DOHH2 (cell line): ENCODE results near the gene TSC22D3.

Experiments used
- H3F3A ChIP-seq: fragments of 200-600 bp; sonication (generic), shearing (Covaris generic); 2 replicates; pipeline ENCODE4 v1.6.0; 2016; ENCODE audit warnings: antibody characterized with exemption, mild to moderate bottlenecking; ENCODE audit not compliant: control insufficient read depth, insufficient read depth
- H3K27ac ChIP-seq: fragments of 200-600 bp; sonication (generic); 2 replicates; pipeline ENCODE4 v1.5.1; 2014; ENCODE audit warnings: low read depth, mild to moderate bottlenecking, low read length, moderate library complexity
- H3K27me3 ChIP-seq: fragments of 200-600 bp; sonication (generic); 2 replicates; pipeline ENCODE4 v1.6.1; 2014; ENCODE audit warnings: mild to moderate bottlenecking, low read length, mixed read lengths; ENCODE audit not compliant: control insufficient read depth
- H3K36me3 ChIP-seq: fragments of 200-600 bp; sonication (generic); 2 replicates; pipeline ENCODE4 v1.6.1; 2014; ENCODE audit warnings: mild to moderate bottlenecking, low read length, moderate library complexity, mixed read lengths; ENCODE audit not compliant: control insufficient read depth
- H3K4me1 ChIP-seq: fragments of 200-600 bp; sonication (generic); 2 replicates; pipeline ENCODE4 v1.6.1; 2014; ENCODE audit warnings: mild to moderate bottlenecking, low read length, mixed read lengths; ENCODE audit not compliant: control insufficient read depth
- H3K4me2 ChIP-seq: fragments of 200-600 bp; sonication (generic); 2 replicates; pipeline ENCODE4 v1.6.0; 2014; ENCODE audit warnings: mild to moderate bottlenecking, low read length, moderate library complexity
- H3K4me3 ChIP-seq: fragments of 200-600 bp; sonication (generic); 2 replicates; pipeline ENCODE4 v1.5.1; 2014; ENCODE audit warnings: mild to moderate bottlenecking, low read length, mixed read lengths
- H3K79me2 ChIP-seq: fragments of 200-600 bp; sonication (generic); 2 replicates; pipeline ENCODE4 v1.6.1; 2014; ENCODE audit warnings: mild to moderate bottlenecking, low read length, mixed read lengths; ENCODE audit not compliant: control insufficient read depth
- H3K9me2 ChIP-seq: fragments of 200-600 bp; sonication (generic); replicated peaks from 2 replicates; pipeline ENCODE4 v1.6.1; 2014; ENCODE audit warnings: mild to moderate bottlenecking, low read length, mixed read lengths; ENCODE audit not compliant: control insufficient read depth
- H3K9me3 ChIP-seq: fragments of 200-600 bp; sonication (generic); 2 replicates; pipeline ENCODE4 v1.6.1; 2014; ENCODE audit warnings: antibody characterized with exemption, low read length, mixed read lengths; ENCODE audit not compliant: control insufficient read depth, insufficient read depth
- H4K20me1 ChIP-seq: fragments of 200-600 bp; sonication (generic); 2 replicates; pipeline ENCODE4 v1.6.0; 2014; ENCODE audit warnings: low read depth, mild to moderate bottlenecking, antibody characterized with exemption, low read length, moderate library complexity; ENCODE audit not compliant: control insufficient read depth, insufficient read depth
- EZH2phosphoT487 ChIP-seq: fragments of 200-600 bp; sonication (generic); IDR thresholded peaks from 2 replicates; pipeline ENCODE4 v1.6.1; 2017; ENCODE audit warnings: borderline replicate concordance, mild to moderate bottlenecking, antibody characterized with exemption, low read length, moderate library complexity, mixed read lengths
- TF ChIP-seq, protein P1 (sequence below): fragments of 200-600 bp; sonication (generic); IDR thresholded peaks from one replicate; pipeline ENCODE4 v1.5.1; 2014; ENCODE audit warnings: antibody characterized with exemption, mild to moderate bottlenecking, low read depth, low read length; ENCODE audit not compliant: poor library complexity, severe bottlenecking

Gene TSC22D3

DNA sequence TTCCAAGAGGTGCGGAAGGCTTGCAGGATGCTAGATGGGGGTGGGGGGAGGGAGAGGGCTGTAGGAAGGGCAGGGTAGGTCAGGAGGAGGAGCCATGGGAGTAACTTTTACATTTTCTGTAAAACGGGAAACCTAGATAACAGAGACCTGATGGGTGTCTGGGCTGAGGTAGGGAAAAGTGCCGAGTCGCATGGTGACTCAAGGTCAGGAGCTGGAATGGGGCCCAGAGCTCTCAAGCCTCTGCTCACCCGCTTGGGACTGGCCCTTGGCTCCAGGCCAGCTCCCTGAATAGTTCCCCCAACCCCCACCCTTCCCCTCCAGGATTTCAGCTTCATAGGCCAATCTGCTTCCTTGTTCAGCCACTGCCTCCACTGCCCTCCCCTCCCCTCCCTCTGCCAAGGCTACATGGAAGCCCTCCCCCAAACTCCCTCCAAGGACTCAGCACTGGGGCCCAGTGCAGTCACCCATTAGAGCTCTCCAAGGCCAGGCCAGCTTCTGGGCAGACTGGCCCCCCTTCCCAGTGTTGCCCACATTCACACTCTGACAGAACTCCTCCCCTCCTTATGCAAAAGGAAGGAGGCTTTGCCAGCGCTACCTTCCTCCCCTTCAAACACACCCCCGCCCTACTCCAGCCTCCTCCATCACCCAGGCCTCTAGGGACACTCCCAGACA is 43.6 kb downstream of the TSC22D3 start:
- peak overlapping the region; percentile 45 for H3K4me2 ChIP-seq
- no peaks in the 10 kb centered on the region for H3K9me2 ChIP-seq
- H3K36me3 ChIP-seq: no peaks in the 10 kb centered on the region
- H3K79me2 ChIP-seq: no peaks in the 10 kb centered on the region
- no peaks in the 10 kb centered on the region for H3K27me3 ChIP-seq
- no peaks in the 10 kb centered on the region for H3K9me3 ChIP-seq
- H4K20me1 ChIP-seq: no peaks in the 10 kb centered on the region
- TF ChIP-seq, protein P1, sequence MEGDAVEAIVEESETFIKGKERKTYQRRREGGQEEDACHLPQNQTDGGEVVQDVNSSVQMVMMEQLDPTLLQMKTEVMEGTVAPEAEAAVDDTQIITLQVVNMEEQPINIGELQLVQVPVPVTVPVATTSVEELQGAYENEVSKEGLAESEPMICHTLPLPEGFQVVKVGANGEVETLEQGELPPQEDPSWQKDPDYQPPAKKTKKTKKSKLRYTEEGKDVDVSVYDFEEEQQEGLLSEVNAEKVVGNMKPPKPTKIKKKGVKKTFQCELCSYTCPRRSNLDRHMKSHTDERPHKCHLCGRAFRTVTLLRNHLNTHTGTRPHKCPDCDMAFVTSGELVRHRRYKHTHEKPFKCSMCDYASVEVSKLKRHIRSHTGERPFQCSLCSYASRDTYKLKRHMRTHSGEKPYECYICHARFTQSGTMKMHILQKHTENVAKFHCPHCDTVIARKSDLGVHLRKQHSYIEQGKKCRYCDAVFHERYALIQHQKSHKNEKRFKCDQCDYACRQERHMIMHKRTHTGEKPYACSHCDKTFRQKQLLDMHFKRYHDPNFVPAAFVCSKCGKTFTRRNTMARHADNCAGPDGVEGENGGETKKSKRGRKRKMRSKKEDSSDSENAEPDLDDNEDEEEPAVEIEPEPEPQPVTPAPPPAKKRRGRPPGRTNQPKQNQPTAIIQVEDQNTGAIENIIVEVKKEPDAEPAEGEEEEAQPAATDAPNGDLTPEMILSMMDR: no peak
- no peak for TF ChIP-seq EZH2phosphoT487
- H3F3A ChIP-seq: no peaks in the 10 kb centered on the region
- no peak overlapping the region for H3K27ac ChIP-seq
- H3K4me1 ChIP-seq: peaks cover 14% of the 10 kb centered on the region
- H3K4me3 ChIP-seq: no peak overlapping the region

GRCh38 chrX:107730991-107731766 is 44.4 kb downstream of the TSC22D3 start:
- Histone ChIP-seq H3F3A (no peaks in the 10 kb centered on the region), H3K9me3 (no peaks in the 10 kb centered on the region), H3K9me2 (no peaks in the 10 kb centered on the region), H3K79me2 (no peaks in the 10 kb centered on the region), H3K4me2 (peak overlapping the region; percentile 45; the same call in 1 of the 2 replicates), H3K36me3 (no peaks in the 10 kb centered on the region), H3K4me3 (no peak overlapping the region), H4K20me1 (no peaks in the 10 kb centered on the region), H3K4me1 (peaks cover 14% of the 10 kb centered on the region), H3K27ac (no peak overlapping the region), H3K27me3 (no peaks in the 10 kb centered on the region)
- TF ChIP-seq, protein P1: no peak
- TF ChIP-seq EZH2phosphoT487: no peak

DNA sequence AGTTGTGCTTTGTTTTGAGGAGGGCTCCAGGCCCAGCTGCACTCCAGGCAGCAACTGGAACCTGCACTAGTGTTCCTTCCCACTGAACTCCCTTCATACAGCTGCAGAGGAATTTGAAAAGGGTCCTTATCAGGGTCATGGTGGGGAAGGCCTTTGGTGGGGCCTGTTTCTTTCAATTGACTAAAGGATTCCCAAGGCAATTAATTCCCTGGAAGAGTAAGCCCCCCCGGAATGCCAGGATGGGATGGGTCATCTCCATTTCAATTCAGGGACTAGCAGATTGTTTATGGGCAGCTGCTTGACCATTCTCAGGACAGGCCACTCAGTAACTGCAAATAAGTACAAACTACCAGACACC is 45.3 kb downstream of the TSC22D3 start:
- H3K27me3 ChIP-seq: no peaks in the 10 kb centered on the region
- no peaks in the 10 kb centered on the region for H3K9me2 ChIP-seq
- H3K4me1 ChIP-seq: peaks cover 14% of the 10 kb centered on the region
- no peaks in the 10 kb centered on the region for H3K9me3 ChIP-seq
- H3K27ac ChIP-seq: no peak overlapping the region
- no peaks in the 10 kb centered on the region for H3F3A ChIP-seq
- no peak overlapping the region for H3K4me2 ChIP-seq
- H3K79me2 ChIP-seq: no peaks in the 10 kb centered on the region
- H4K20me1 ChIP-seq: no peaks in the 10 kb centered on the region
- H3K36me3 ChIP-seq: no peaks in the 10 kb centered on the region
- TF ChIP-seq, protein P1: no peak
- TF ChIP-seq EZH2phosphoT487: no peak
- no peak overlapping the region for H3K4me3 ChIP-seq
